GM10847 (cell line): ENCODE results near the gene SLC17A8.

Source experiments
- POLR2A ChIP-seq: IDR thresholded peaks from 2 replicates; pipeline ENCODE4 v1.6.1; 2011; ENCODE audit not compliant: insufficient read length; ENCODE audit errors: extremely low read depth

SLC17A8 gene

DNA sequence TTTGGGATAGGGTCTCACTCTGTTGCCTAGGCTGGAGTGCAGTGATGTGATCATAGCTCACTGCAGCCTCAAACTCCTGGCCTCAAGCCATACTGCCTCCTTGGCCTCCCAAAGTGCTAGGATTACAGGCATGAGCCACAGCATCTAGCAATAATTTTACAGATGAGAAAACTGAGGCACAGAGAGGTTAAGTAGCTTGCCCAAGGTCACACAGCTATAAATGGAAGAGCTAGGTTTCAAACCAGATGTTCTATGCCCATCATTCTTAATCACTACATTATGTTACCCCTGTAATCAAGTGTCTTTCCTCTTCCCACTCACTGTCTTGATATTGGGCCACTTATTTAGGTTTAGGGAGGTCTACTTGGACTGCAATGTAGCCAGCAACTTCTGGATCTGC, 3.6 kb downstream of the SLC17A8 start:
- TF ChIP-seq POLR2A = no peak

DNA sequence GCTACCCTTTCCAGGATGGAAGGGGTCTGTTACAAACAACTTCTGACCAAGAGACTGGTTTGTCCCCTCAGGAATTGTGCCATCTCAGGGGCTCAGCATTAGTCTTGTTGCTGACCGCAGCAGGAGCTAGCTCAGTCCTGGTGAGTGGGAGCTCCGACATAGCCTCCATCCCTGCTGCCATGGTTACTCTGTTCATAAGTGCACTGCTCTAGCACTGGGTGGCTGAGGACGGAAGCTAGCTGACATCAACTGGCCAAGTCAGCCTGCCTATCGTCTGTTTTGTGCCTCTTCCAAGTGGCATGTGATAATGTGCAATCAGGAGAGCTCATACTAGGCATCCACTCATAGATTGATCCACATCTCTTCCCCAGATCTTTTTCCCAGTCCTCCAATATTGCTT, 7.5 kb downstream of the SLC17A8 start:
- no peak for TF ChIP-seq POLR2A

DNA sequence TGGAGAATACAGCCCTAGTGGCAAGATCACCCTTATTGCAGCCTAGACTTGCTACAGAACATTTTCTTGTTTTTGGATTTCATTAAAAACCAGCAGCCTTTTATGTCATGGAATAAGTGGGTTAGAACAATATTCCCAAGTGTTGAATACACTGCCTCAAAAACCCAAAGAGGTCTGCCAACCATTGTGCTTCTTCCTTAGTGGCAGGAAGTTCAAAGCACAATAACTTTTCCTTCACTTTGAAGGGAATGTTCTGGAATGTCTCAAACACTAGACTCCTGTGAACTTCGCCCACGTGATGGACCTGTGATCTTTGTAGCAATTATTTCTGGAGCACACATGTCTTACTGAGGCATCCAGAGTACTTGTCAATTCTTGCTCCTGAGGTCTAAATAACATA, 8.5 kb downstream of the SLC17A8 start:
- TF ChIP-seq POLR2A = no peak

DNA sequence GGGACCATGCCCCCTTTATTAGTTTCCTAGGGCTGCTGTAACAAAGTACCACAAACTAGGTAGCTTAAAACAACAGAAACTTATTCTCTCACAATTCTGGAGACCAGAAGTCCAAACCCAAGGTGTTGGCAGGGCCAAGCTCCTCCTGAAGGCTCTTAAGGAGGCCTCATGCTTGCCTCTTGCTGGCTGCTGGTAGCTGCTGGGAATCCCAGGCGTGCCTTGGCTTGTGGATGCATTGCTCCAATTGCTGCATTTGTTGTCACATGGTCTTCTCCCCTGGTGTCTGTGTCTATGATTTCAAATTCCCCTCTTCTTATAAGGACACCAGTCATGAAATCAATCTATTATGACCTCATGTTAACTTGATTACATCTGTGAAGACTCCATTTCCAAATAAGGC, 11.2 kb downstream of the SLC17A8 start:
- TF ChIP-seq POLR2A = no peak

DNA sequence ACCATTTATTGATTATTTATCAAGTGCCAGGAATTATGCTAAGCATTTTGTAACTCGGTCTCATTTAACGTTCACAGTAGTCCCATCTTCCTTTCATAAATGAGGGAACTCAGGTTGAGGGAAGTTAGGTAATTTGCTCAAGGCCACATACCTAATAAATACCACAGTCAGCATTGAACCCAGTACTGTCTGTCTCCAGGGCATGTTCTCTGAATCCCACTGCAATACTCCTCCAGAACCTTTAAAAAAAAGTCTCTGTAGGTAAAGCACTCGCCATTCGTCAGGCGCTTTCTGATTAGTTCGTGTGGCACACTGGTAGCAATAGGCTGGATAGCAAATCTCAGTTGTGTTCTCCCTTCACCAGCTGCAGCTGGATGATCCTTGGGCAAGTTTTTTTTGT, 14.3 kb downstream of the SLC17A8 start:
- TF ChIP-seq POLR2A = no peak

DNA sequence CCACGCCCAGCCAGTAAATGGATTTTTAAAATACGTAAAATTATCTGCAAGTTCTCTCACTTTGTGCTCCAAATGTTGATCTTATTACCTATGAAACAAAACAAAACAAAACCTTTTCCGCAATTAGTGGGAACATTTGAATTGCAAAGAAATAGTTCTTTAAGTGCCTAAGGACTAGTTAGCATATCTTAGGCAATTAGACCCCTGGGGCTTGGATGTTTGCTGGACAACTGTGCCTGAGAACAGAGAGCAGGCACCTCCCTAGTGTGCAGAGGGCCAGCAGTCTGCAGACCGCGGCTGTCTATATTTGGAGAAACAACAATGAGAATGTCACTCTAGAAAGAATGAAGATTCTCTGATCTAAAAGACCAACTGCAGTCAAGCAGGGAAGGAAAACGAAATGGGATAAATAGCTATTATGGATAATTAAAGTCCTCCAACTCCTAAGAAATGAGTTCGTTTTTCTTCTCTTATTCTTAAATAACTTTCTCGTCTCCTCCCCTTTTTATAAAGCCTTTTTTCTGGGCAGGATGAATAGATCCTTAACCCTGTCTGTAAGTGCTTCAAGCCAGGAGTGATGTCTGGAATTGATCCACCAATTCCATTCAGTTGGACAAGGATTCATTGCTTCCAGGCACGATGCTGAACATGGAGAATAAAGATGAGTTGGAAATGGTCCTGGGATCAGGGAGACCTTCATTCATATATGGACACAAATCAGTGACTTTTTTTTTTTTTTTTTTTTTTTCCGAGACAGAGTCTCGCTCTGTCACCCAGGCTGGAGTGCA, 16.2 kb downstream of the SLC17A8 start:
- TF ChIP-seq POLR2A = no peak

DNA sequence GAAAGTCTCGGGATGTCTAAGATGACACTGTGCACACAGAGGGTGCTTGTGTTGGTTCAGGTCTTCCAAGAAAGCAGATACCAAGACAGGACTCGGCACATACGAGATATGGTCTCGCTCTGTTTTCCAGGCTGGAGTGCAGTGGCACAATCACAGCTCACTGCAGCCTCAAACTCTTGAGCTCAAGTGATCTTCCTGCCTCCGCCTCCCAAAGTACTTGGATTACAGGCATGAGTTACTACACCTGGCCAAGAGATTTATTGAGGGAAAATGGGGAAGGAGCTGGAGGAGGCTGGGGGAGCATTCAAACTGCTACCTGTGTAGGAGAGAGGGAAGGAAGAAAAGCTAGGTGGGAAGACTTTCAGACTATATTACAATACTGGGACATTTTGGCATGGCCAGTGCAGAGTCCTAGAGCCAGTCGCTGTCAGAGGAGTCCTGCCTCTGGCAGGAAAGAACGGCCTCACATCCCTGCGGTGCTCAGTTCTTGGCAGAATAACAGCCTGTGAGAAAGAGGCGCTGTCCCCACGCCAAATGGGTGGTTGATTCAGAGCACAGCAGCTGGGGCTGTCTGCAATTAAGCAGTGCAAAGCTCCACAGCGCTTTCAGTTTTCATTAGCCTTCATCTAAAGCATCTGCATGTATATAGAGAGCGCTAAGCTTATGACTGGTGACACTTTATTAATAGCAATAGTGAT, 18.3 kb downstream of the SLC17A8 start:
- TF ChIP-seq POLR2A = no peak

DNA sequence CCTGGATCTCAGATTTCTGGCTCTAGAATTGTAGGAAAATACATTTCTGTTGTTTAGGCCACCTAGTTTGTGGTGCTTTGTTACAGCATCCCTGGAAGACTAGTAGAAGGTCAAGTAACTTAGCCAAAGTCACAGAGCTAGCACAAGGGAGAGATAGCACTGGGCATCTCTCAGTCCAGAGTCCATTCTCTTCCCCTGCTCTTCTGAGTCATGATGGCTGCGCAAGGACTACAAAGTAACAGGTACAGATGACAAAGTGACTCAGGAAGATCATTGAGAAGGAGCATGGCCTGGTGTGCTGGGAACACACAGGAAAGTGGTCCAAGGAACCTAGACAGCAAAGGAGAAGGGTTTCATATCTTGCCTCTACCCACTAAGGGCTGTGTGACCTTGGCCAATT, 19.3 kb downstream of the SLC17A8 start:
- TF ChIP-seq POLR2A = no peak

DNA sequence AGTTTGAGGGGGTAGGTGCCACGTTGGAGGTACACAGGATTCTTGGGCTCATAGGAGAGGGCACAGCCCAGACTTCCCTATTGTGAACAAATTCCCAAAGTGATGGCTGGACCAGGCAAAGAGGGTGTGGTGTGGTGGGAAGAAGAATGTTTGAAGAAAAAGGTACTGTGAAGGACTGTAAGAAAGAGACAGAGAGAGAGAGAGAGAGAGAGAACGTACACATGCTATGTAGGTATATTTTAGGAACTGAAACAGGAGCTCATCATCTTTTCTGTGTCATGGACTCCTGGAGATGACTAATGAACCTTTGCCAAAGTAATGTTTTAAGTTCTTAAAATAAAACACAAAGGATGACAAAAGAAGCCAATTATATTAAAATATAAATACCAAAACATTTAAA, 24.5 kb downstream of the SLC17A8 start:
- no peak for TF ChIP-seq POLR2A

DNA sequence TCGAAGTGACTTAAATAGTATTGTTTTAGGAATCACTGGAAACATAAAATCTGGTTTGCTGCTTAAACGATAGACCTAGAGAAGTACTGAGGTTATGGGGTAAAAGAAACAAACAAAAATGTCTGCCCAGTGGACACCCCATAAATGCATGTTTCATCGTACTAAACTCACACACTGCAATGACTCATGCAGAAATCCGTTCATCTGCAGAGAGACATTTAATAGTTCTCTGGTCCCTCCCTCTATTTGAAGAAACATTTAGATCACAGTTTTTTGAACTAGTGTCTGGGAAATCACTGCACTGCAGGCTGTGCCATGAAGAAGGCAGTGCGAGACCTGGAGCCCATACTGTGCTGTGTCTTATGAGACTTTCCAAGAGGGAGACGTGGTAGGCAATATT, 25.5 kb downstream of the SLC17A8 start:
- no peak for TF ChIP-seq POLR2A

DNA sequence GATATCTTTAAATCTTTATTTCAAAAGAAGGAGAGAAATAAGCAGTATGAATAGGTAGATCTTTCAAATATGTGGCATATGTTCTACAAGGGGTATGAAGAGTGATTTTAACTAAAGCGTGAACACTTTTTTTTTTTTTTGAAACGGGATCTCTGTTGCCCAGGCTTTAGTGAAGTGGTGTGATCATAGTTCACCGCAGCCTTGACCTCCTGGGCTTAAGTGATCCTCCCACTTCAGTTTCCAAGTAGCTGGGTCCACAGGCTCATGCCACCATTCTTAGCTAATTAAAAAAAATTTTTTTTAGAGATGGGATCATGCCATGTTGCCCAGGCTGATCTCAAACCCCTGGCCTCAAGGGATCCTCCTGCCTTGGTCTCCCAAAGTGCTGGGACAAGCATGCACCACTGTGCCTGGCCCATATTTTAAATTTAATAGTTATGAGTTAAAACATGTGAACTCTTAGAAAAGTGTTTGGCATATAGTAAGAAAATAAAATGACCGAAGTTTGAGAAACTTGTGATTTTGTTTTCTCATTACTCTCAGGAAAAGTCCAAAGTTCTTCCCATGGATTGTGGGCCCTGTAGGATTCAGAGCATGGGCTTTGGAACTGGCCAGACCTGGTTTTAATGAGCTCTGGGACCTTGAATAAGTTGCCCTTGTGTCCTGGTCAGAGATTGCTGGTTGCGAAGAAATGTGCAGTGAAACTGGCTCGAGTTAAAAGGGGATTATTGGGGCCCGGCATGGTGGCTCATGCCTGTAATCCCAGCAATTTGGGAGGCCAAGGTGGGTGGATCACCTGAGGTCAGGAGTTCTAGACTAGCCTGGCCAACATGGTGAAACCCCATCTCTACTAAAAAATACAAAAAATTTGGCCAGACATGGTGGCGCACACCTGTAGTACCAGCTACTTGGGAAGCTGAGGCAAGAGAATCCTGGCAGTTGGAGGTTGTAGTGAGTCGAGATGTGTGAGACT, 27.0 kb downstream of the SLC17A8 start:
- no peak for TF ChIP-seq POLR2A

DNA sequence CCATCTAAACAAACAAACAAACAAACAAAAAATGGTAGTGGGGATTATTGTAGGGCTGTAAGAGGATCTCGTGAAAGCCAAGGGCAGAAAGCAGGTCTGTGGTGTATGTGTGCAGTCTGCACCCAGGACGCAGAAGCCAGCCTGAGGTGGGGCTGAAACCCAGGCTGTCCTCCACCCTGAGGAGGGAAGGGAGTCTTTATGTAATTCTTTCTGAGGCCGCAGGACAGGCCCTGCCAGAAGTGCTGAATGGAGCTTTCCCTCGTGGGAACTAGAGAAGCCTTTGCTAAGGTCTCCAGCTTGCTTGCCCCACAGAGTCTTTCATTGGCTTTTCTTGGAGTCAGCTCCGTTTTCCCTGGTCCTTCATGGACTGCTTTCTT, 27.7 kb downstream of the SLC17A8 start:
- TF ChIP-seq POLR2A = no peak

DNA sequence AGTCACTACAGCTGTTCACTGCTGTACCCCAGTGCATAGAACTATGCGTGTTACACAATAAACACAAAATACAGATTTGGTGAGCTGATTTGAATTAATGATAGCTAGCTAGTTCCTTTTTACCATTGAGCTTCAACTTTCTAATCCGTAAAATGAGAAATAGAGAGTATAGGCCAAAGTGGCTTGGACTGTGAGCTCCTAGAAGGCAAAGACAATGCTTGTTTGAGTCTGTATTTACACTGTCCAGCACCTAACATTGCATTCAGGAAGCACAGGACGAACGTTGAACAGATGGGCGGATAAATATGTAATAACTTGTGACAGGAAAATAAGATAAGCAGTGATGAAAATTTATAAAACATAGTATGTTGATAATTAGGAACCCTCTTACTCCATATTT, 31.5 kb downstream of the SLC17A8 start:
- TF ChIP-seq POLR2A = no peak

DNA sequence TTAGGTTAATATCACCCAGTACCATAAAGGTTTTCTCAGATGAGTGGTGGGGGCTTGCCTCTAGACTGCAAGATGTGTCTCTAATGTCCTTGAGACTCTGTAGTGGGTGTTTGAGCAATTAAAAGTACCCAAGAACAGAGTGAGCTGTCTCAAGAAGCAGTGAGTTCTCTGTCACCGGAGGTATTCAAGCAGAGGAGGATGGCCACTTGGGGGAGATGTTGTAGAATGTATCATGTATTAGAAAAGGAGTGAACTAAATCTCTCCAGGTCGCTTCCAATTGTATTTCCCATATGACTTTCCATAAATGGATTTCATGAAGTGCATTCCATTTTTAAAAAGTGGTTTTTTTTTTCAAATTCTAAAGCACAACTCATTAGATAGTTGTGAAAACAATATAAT, 35.0 kb downstream of the SLC17A8 start:
- no peak for TF ChIP-seq POLR2A

DNA sequence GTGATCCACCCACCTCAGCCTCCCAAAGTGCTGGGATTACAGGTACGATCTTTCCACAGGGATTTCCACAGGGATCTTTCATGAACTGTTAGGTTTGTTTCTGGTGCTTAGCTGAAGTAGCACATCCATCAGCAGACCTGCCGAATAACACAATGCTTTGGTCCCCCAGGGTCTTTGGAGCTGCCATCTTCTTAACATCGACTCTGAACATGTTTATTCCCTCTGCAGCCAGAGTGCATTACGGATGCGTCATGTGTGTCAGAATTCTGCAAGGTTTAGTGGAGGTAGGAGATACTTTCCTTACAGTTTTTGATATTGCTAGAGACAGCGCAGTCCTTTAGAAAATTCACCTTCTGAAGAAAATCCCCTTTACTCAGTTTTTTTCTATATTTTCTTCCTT, 36.3 kb downstream of the SLC17A8 start:
- no peak for TF ChIP-seq POLR2A

DNA sequence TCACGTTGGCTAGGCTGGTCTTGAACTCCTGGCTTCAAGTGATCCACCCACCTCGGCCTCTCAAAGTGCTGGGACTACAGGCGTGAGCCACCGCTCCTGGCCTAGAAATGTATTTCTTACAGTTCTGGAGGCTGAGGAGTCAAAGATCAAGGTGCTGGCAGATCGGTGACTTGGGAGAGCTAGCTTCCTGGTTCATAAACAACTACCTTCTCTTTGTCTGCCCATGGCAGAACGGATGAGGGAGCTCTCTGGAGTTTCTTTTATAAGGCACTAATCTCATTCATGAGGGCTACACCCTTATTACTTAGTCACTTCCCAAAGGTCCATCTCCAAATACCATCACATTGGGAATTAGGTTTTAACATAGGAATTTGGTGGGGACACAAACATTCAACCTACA, 38.9 kb downstream of the SLC17A8 start:
- no peak for TF ChIP-seq POLR2A
